Spleen (tissue), 7 donors: ENCODE measurements around the gene GRAMD2B.

Experiments
- POLR2AphosphoS5 ChIP-seq, 3 donors: sonication (generic); formaldehyde crosslinking; IDR thresholded peaks; one replicate each; pipeline ENCODE4 v1.5.1; 2017; ENCODE audit warnings: antibody characterized with exemption in 3 of 3
- TF ChIP-seq, protein P1 (sequence below), 11 experiments: fragments of 200-600 bp in 7 of 11; fragments of 450-650 bp in 4 of 11; sonication (generic) in 4 of 11; IDR thresholded peaks in 8 of 11; conservative IDR thresholded peaks in 3 of 11; 1 replicate in 7 of 11; 2 replicates in 4 of 11; pipeline versions ENCODE4 v1.4.0 to v1.8.0; 2016 to 2021; ENCODE audit warnings: antibody characterized with exemption in 11 of 11, inconsistent platforms in 4 of 11, mild to moderate bottlenecking in 1 of 11
- donor health status: DM: no; HTN: no; CAD: no; lungs with moderate emphysema.
- donor health status: DM: no; HTN: no; CAD: no.
- donor health status: DM: no; HTN: no; CAD: no.

DNA sequence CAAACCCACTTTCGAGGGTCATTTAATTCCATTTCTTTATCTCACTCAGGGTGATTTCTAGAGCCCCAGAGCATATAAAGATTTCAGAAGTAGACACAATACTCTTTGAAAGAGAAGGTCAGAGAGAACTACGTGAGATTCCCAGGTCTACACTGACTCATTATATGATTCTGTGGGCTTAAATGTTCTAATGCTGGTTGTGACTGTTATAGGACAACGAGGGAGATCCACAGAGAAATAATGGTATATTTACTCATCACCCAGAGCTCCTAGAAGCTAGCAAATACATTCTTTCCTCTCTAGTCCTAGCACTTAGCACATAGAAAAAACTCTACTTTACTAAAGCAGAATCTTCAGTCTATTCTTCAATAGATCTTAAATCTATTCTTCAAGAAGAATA, 39.4 kb upstream of the GRAMD2B start:
- TF ChIP-seq POLR2AphosphoS5 (IDR thresholded peaks at IDR 0.05) = no peak
- TF ChIP-seq, protein P1, sequence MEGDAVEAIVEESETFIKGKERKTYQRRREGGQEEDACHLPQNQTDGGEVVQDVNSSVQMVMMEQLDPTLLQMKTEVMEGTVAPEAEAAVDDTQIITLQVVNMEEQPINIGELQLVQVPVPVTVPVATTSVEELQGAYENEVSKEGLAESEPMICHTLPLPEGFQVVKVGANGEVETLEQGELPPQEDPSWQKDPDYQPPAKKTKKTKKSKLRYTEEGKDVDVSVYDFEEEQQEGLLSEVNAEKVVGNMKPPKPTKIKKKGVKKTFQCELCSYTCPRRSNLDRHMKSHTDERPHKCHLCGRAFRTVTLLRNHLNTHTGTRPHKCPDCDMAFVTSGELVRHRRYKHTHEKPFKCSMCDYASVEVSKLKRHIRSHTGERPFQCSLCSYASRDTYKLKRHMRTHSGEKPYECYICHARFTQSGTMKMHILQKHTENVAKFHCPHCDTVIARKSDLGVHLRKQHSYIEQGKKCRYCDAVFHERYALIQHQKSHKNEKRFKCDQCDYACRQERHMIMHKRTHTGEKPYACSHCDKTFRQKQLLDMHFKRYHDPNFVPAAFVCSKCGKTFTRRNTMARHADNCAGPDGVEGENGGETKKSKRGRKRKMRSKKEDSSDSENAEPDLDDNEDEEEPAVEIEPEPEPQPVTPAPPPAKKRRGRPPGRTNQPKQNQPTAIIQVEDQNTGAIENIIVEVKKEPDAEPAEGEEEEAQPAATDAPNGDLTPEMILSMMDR (IDR thresholded peaks at IDR 0.05 in 8 of 11, conservative IDR thresholded peaks at IDR 0.05 in 3 of 11) = no peak
